GM10248 (cell line): Measurements from ENCODE around the gene TRAPPC10.

ENCODE experiments used
- CTCF ChIA-PET: fragments of 300-600 bp; sonication (Branson Sonifier 250); formaldehyde crosslinking; extraction: SDS; loops from one replicate; lab custom pipeline; 2021; ENCODE audit warnings: antibody characterized with exemption; lab: Yijun Ruan, JAX
- POLR2A ChIA-PET: fragments of 350-650 bp; sonication (Branson Sonifier 250); formaldehyde crosslinking; extraction: SDS; loops from one replicate; lab custom pipeline; 2020; ENCODE audit warnings: antibody characterized with exemption; lab: Yijun Ruan, JAX
- DNase-seq: peaks from one replicate; pipeline ENCODE4 v3.0.0; 2012; ENCODE audit errors: extremely low spot score
- CTCF ChIP-seq: IDR thresholded peaks from 2 replicates; pipeline ENCODE4 v1.5.1; 2012; ENCODE audit warnings: mild to moderate bottlenecking, low read depth; ENCODE audit errors: extremely low read depth, missing control alignments, control extremely low read depth

Gene TRAPPC10

GRCh38 chr21:44062380-44062779, 50.3 kb downstream of the TRAPPC10 start:
- TF ChIP-seq CTCF: no peak
- ChIA-PET CTCF (interaction anchor here (1.0 to 2.0 kb wide), 3 partner anchors 9 to 12 kb away, joined by 3 to 5 read pairs (median 4); no protein-coding TSS in a partner anchor), POLR2A (no interaction called here)

DNA sequence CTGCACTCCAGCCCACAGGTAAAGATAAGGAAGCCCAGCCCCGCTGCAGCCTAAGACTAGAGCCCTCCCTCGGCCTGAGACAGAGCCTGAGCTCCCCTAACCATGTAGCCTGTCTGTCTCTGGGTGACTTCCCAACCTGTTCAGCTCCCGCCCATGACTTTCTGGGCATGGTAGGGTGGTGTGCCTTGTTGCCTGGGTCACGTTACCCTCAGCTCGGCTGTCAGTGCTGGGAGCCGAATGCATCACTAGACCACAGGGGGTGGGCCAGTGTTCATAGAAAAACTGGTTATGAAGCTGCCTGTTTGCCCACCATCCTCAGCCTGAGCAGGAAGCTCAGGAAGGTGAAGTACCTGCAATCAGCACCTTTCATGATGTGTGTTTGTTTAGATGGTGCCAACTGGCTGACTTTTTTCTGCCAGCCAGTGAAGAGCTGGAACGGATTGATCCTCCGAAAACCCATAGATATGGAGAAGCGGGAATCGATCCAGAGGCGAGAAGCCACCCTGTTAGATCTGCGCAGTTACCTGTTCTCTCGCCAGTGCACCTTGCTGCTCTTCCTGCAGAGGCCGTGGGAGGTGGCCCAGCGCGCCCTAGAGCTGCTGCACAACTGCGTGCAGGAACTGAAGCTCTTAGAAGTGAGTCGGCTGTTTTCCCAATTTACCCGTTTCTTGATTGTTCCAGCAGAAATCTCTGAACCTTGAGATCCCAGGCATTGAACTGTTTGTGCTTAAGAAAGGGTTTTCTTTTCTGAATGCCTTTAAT, 51.2 kb downstream of the TRAPPC10 start:
- TF ChIP-seq CTCF: no peak
- POLR2A ChIA-PET: no interaction called here
- CTCF ChIA-PET: interaction anchor here (1.0 to 2.0 kb wide), 4 partner anchors 8 to 43 kb away, joined by 3 to 5 read pairs (median 4); no protein-coding TSS in a partner anchor
- DNase-seq: no peak

More at GRCh38 chr21:44062380-44062779, 50.3 kb downstream of the TRAPPC10 start:
- no peak for DNase-seq

DNA sequence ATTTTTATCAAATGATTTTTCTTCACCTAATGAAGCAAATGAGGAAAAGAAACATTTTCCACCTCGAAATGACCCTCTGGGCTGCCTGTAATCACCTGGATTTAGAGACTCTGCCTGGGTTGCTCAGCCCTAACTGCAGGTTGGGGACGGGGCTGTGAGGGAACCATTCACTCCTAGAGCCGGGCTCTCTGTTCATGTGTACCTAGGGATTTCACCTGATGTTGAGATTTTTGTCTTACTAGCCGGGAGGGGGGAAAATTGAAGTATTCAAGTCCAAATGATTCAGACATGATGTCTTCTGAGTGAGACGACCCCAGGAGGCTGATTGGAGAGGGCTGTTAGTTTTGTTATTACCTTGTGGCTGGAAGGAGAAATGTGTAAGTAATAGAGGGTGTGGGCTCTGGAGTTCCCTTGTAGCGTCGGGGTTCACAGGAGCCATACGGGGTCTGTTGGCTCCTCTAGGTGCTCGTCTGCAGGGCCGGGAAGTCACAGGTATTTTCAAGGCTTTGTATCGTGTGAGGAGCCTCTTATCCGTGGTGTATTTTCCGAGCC, 52.8 kb downstream of the TRAPPC10 start:
- ChIA-PET CTCF (interaction anchor here (1.0 to 1.4 kb wide), 2 partner anchors 10 kb away, joined by 3 read pairs; no protein-coding TSS in a partner anchor), POLR2A (no interaction called here)

DNA sequence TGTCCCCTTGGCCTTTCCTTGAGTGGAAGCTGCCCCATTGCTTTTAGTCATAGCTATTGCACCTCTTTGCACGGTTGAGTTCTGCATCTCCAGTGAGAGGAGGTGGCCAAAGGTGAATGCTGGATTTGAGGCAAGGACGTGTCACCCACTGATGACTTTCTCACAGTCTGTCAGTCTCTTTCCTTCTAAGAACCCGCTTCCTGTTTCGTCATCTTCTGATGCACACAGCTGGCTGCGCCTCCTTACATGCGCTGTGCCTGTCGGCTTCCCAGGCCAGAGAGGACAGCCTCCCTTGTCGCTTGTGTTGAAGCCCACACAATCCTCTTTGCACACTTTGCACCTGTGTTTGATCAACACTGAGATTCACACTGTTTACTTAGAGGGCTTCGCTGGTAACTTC, 53.3 kb downstream of the TRAPPC10 start:
- POLR2A ChIA-PET: no interaction called here

More for the DNA sequence above, 52.8 kb downstream of the TRAPPC10 start:
- no peak for DNase-seq
- TF ChIP-seq CTCF: no peak

DNA sequence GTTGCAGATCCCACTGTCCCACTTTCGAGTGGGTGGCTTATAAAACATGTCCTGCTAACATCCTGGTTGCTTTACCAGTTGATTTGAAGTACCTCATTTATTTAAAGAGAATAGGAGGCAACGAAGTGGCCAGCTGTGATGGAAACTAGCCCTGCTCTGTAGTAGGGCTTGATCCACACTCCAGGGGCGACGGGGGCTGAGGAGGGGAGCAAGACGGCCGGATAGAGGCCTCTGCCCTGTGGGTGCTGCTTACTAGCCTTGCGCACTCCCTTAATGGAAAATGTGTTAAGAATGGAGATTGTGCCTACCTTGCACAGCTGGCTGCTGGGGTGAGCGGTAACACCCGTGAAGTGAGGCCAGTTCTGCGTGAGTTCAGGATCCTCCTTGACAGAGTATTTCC, 54.0 kb downstream of the TRAPPC10 start:
- POLR2A ChIA-PET: no interaction called here
- no peak for DNase-seq
- CTCF ChIA-PET: interaction anchor here (2.0 kb wide), 1 partner anchor 12 kb away, joined by 7 read pairs; no protein-coding TSS in a partner anchor
- no peak for TF ChIP-seq CTCF

More for the DNA sequence above, 53.3 kb downstream of the TRAPPC10 start:
- TF ChIP-seq CTCF: no peak
- peak; percentile 68 for DNase-seq
- CTCF ChIA-PET: no interaction called here

GRCh38 chr21:44067011-44067839, 55.1 kb downstream of the TRAPPC10 start:
- no peak for TF ChIP-seq CTCF
- POLR2A ChIA-PET: interaction anchor here (0.7 kb wide), 1 partner anchor 243 kb away, joined by 3 read pairs; no protein-coding TSS in a partner anchor
- DNase-seq: no peak
- CTCF ChIA-PET: interaction anchor here (2.0 kb wide), 1 partner anchor 11 kb away, joined by 7 read pairs; no protein-coding TSS in a partner anchor
